ENCODE results near the gene IMPACT. TPM values are rescaled to one million over a fixed set of nuclear protein-coding genes. Genes with fewer than 3 reads are reported as not detected.

IMPACT gene
- total RNA-seq, 1 donor from 2014 or later = 32.3 TPM

GRCh38 chr18:24436939-24437338 is 10.5 kb downstream of the IMPACT start:
- H2AFZ ChIP-seq (ENCODE audit: low read depth, low read length) = no peak overlapping the region
- H3K9me3 Mint-ChIP-seq (ENCODE audit: unreplicated experiment) = no peaks in the 10 kb centered on the region
- no peaks in the 10 kb centered on the region for H3K79me2 ChIP-seq (ENCODE audit: insufficient read depth, low read length)
- H3K36me3 ChIP-seq (ENCODE audit: insufficient read depth, low read length) = peaks cover 9% of the 10 kb centered on the region
- no peak overlapping the region for H3K27ac ChIP-seq (ENCODE audit: low read depth, low read length)
- H3K9me3 ChIP-seq (ENCODE audit: insufficient read depth, low read depth, low read length) = no peaks in the 10 kb centered on the region
- FAIRE-seq = peak; percentile 9
- no peaks in the 10 kb centered on the region for H4K20me1 ChIP-seq (ENCODE audit: insufficient read depth, low read length)
- no peaks in the 10 kb centered on the region for H3K27me3 Mint-ChIP-seq (ENCODE audit: low read depth, unreplicated experiment)
- no peak overlapping the region for H3K4me3 ChIP-seq (ENCODE audit: insufficient read depth, low read depth, low read length)
- H3K36me3 Mint-ChIP-seq (ENCODE audit: low read depth, unreplicated experiment) = peaks cover 8% of the 10 kb centered on the region
- no peaks in the 10 kb centered on the region for H3K27me3 ChIP-seq (ENCODE audit: insufficient read depth, low read length)
- no peak for TF ChIP-seq EZH2 (IDR thresholded peaks at IDR 0.05; ENCODE audit: insufficient read depth, low read length)
- TF ChIP-seq, protein P1, sequence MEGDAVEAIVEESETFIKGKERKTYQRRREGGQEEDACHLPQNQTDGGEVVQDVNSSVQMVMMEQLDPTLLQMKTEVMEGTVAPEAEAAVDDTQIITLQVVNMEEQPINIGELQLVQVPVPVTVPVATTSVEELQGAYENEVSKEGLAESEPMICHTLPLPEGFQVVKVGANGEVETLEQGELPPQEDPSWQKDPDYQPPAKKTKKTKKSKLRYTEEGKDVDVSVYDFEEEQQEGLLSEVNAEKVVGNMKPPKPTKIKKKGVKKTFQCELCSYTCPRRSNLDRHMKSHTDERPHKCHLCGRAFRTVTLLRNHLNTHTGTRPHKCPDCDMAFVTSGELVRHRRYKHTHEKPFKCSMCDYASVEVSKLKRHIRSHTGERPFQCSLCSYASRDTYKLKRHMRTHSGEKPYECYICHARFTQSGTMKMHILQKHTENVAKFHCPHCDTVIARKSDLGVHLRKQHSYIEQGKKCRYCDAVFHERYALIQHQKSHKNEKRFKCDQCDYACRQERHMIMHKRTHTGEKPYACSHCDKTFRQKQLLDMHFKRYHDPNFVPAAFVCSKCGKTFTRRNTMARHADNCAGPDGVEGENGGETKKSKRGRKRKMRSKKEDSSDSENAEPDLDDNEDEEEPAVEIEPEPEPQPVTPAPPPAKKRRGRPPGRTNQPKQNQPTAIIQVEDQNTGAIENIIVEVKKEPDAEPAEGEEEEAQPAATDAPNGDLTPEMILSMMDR (IDR thresholded peaks at IDR 0.05; ENCODE audit: insufficient read depth, low read depth, low read length) = no peak
- no peak for DNase-seq (ENCODE audit: low read depth)
- no peak overlapping the region for H3K9ac ChIP-seq (ENCODE audit: low read length)
- no peak overlapping the region for H3K4me3 Mint-ChIP-seq (ENCODE audit: unreplicated experiment)
- H3K4me1 Mint-ChIP-seq (ENCODE audit: low read depth, unreplicated experiment) = no peaks in the 10 kb centered on the region
- H3K4me2 ChIP-seq (ENCODE audit: low read length) = no peak overlapping the region
- H3K4me1 ChIP-seq (ENCODE audit: insufficient read depth, low read length) = no peaks in the 10 kb centered on the region
- H3K27ac Mint-ChIP-seq (ENCODE audit: unreplicated experiment) = no peak overlapping the region

DNA sequence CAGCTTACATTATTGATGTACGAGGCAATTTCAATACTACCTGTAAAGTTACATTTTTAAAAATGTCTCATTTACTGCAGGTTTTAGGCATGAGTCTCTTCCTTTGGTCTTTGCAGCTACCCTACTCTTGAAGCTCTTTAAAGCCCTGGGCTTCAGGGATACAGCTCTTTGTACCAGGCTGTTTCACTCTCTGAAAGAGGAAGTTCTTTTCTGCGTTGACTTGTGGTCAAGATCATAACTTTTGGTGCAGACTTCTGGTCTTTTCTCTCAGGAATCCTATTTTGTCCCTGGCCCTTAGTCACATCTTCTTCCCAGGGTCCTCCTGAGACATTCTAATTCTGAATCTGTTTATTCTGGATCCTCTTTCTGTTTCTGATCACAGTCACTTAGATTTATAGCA is 17.4 kb downstream of the IMPACT start:
- no peak for TF ChIP-seq EZH2 (IDR thresholded peaks at IDR 0.05; ENCODE audit: insufficient read depth, low read length)
- TF ChIP-seq, protein P1 (IDR thresholded peaks at IDR 0.05; ENCODE audit: insufficient read depth, low read depth, low read length) = no peak
- H3K9ac ChIP-seq (ENCODE audit: low read length) = no peak overlapping the region
- Mint-ChIP-seq H3K27ac (ENCODE audit: unreplicated experiment) (peak overlapping the region; percentile 66), H3K4me3 (ENCODE audit: unreplicated experiment) (no peak overlapping the region), H3K9me3 (ENCODE audit: unreplicated experiment) (no peaks in the 10 kb centered on the region), H3K4me1 (ENCODE audit: low read depth, unreplicated experiment) (peaks cover 6% of the 10 kb centered on the region), H3K27me3 (ENCODE audit: low read depth, unreplicated experiment) (no peaks in the 10 kb centered on the region), H3K36me3 (ENCODE audit: low read depth, unreplicated experiment) (peaks cover 8% of the 10 kb centered on the region)
- H2AFZ ChIP-seq (ENCODE audit: low read depth, low read length) = no peak overlapping the region
- no peaks in the 10 kb centered on the region for H3K4me1 ChIP-seq (ENCODE audit: insufficient read depth, low read length)
- no peak overlapping the region for H3K4me3 ChIP-seq (ENCODE audit: insufficient read depth, low read depth, low read length)
- no peak overlapping the region for H3K27ac ChIP-seq (ENCODE audit: low read depth, low read length)
- H4K20me1 ChIP-seq (ENCODE audit: insufficient read depth, low read length) = no peaks in the 10 kb centered on the region
- H3K9me3 ChIP-seq (ENCODE audit: insufficient read depth, low read depth, low read length) = no peaks in the 10 kb centered on the region
- DNase-seq (ENCODE audit: low read depth) (no peak), FAIRE-seq (peak; percentile 34)
- peaks cover 33% of the 10 kb centered on the region for H3K36me3 ChIP-seq (ENCODE audit: insufficient read depth, low read length)
- H3K27me3 ChIP-seq (ENCODE audit: insufficient read depth, low read length) = no peaks in the 10 kb centered on the region
- no peaks in the 10 kb centered on the region for H3K79me2 ChIP-seq (ENCODE audit: insufficient read depth, low read length)
- no peak overlapping the region for H3K4me2 ChIP-seq (ENCODE audit: low read length)

DNA sequence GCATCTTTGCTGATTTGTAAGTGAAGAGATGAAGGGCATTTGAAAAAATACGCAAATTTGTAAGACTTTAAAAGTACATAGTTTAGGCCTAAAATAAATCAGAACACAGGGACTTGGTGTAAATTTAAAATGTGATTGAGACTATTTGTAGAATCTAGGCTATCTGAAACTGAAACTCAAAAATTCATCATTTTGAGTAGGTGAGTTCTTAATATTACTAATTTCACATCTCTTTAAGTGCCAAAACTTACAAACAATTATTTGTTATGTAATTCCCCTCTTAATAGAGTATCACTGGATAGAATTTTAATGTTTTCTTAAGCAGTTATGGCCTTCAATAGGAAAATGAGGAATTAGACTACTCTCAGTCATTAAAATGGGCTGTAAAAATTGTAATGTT is 20.0 kb downstream of the IMPACT start:
- no peak overlapping the region for H3K4me2 ChIP-seq (ENCODE audit: low read length)
- H3K9me3 ChIP-seq (ENCODE audit: insufficient read depth, low read depth, low read length) = no peaks in the 10 kb centered on the region
- peaks cover 48% of the 10 kb centered on the region for H3K36me3 ChIP-seq (ENCODE audit: insufficient read depth, low read length)
- no peak overlapping the region for H3K4me3 ChIP-seq (ENCODE audit: insufficient read depth, low read depth, low read length)
- Mint-ChIP-seq H3K4me1 (ENCODE audit: low read depth, unreplicated experiment) (peaks cover 6% of the 10 kb centered on the region), H3K27me3 (ENCODE audit: low read depth, unreplicated experiment) (no peaks in the 10 kb centered on the region), H3K4me3 (ENCODE audit: unreplicated experiment) (no peak overlapping the region), H3K27ac (ENCODE audit: unreplicated experiment) (no peak overlapping the region), H3K9me3 (ENCODE audit: unreplicated experiment) (no peaks in the 10 kb centered on the region), H3K36me3 (ENCODE audit: low read depth, unreplicated experiment) (peaks cover 5% of the 10 kb centered on the region)
- TF ChIP-seq, protein P1 (IDR thresholded peaks at IDR 0.05; ENCODE audit: insufficient read depth, low read depth, low read length) = no peak
- TF ChIP-seq EZH2 (IDR thresholded peaks at IDR 0.05; ENCODE audit: insufficient read depth, low read length) = no peak
- H3K9ac ChIP-seq (ENCODE audit: low read length) = no peak overlapping the region
- no peak for DNase-seq (ENCODE audit: low read depth)
- H2AFZ ChIP-seq (ENCODE audit: low read depth, low read length) = no peak overlapping the region
- H3K27me3 ChIP-seq (ENCODE audit: insufficient read depth, low read length) = no peaks in the 10 kb centered on the region
- H3K27ac ChIP-seq (ENCODE audit: low read depth, low read length) = no peak overlapping the region
- FAIRE-seq = no peak
- no peaks in the 10 kb centered on the region for H3K4me1 ChIP-seq (ENCODE audit: insufficient read depth, low read length)
- H4K20me1 ChIP-seq (ENCODE audit: insufficient read depth, low read length) = no peaks in the 10 kb centered on the region
- no peaks in the 10 kb centered on the region for H3K79me2 ChIP-seq (ENCODE audit: insufficient read depth, low read length)

Measured in astrocyte (in vitro differentiated cells and primary cell).